Measurements from ENCODE around the gene RIPK4. TPM values are rescaled to one million over a fixed set of nuclear protein-coding genes. Genes with fewer than 3 reads are reported as not detected.

RIPK4 gene
- total RNA-seq, 1 experiment from 2014 or later = 67.4 TPM

DNA sequence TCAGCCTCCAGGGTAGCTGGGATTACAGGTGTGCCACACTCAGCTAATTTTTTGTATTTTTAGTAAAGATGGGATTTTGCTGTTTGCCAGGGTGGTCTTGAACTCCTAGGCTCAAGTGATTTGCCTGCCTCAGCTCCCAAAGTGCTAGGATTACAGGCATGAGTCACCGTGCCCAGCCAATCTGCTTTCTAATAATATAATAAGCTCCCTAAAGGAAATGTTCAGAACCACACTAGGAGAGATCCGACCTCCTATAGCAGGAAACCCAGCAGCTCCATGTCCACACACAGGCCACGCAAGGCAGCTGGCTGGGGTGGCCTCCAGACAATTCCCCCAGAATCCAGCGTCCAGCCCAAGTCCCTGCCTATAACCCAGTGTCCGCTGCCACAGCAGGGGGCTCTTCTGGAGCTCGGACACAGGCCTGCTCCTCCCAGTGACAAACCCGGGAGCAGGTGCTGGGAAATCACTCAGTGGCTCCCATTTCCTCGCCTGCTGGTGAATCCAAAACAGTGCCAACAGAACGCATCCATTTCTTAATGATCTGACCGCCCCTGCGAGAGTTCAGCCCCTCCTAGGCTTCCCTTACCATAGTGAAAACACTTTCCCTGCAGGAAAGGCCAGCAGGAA, 7.5 kb downstream of the RIPK4 start:
- peak; percentile 20 for ATAC-seq
- Histone ChIP-seq H3K4me1 (ENCODE audit: control insufficient read depth, insufficient read depth, low read length) (peaks cover 55% of the 10 kb centered on the region), H3K9me3 (ENCODE audit: control insufficient read depth, insufficient read depth, low read depth, low read length) (no peaks in the 10 kb centered on the region), H3K27me3 (ENCODE audit: control insufficient read depth, insufficient read depth, low read length) (no peaks in the 10 kb centered on the region), H3K36me3 (ENCODE audit: control insufficient read depth, insufficient read depth, low read length) (no peaks in the 10 kb centered on the region), H3K27ac (ENCODE audit: low read length) (peak overlapping the region; percentile 98), H3K4me3 (ENCODE audit: low read depth in 2 of 2, low read length in 2 of 2) (peak overlapping the region; percentile 72 to 91; a peak in 3 of 4 replicates)
- ChIA-PET POLR2A (interaction anchor here (1.4 kb wide), 1 partner anchor 147 kb away, joined by 3 read pairs; no protein-coding TSS in a partner anchor), CTCF (interaction anchor here (0.6 to 0.8 kb wide), 2 partner anchors 146 to 433 kb away, joined by 3 to 8 read pairs; no protein-coding TSS in a partner anchor)
- in situ Hi-C loops (cut with HindIII; ENCODE audit: low pct_unique_long_range_greater_than_20kb, low sequenced_read_pairs) = loop anchor here (25.0 kb wide), 1 partner anchor 147 kb away; no protein-coding TSS in a partner anchor
- BruUV-seq (replicated peaks) = no TSS peak
- TF ChIP-seq CTCF (IDR thresholded peaks at IDR 0.05) (no peak), SIN3A (IDR thresholded peaks at IDR 0.05; ENCODE audit: borderline replicate concordance, insufficient read depth, low read depth, low read length) (no peak), TCF7L2 (IDR thresholded peaks at IDR 0.05; ENCODE audit: low read depth, low read length) (no peak), POLR2AphosphoS5 (IDR thresholded peaks at IDR 0.05; ENCODE audit: low read depth, low read length) (no peak; the same call in 1 of the 2 replicates), REST (IDR thresholded peaks at IDR 0.05; ENCODE audit: insufficient read depth in 1 of 2, low read depth in 2 of 2, low read length in 1 of 2) (no peak)
- no peak for DNase-seq (ENCODE audit: low read depth, low spot score)
- intact Hi-C loops (cut with micrococcal nuclease; ENCODE audit: unreplicated experiment) = loop anchor here (5.0 kb wide), 1 partner anchor 147 kb away; no protein-coding TSS in a partner anchor

GRCh38 chr21:41758550-41758949, 8.3 kb downstream of the RIPK4 start:
- peak overlapping the region in 1 of 2 experiments; percentile 91; a peak in 2 of 4 replicates for H3K4me3 ChIP-seq (ENCODE audit: low read depth in 2 of 2, low read length in 2 of 2)
- H3K4me1 ChIP-seq (ENCODE audit: control insufficient read depth, insufficient read depth, low read length) = peaks cover 63% of the 10 kb centered on the region
- intact Hi-C loops (cut with micrococcal nuclease; ENCODE audit: unreplicated experiment) (loop anchor here (5.0 kb wide), 1 partner anchor 146 kb away; no protein-coding TSS in a partner anchor), in situ Hi-C loops (cut with HindIII; ENCODE audit: low pct_unique_long_range_greater_than_20kb, low sequenced_read_pairs) (loop anchor here (25.0 kb wide), 1 partner anchor 146 kb away; no protein-coding TSS in a partner anchor)
- ChIA-PET POLR2A (no interaction called here), CTCF (interaction anchor here (0.8 kb wide), 1 partner anchor 146 kb away, joined by 8 read pairs; no protein-coding TSS in a partner anchor)
- TF ChIP-seq POLR2AphosphoS5 (IDR thresholded peaks at IDR 0.05; ENCODE audit: low read depth, low read length) (peak; percentile 42; the same call in 1 of the 2 replicates), TCF7L2 (IDR thresholded peaks at IDR 0.05; ENCODE audit: low read depth, low read length) (peak; percentile 99), CTCF (IDR thresholded peaks at IDR 0.05) (no peak), SIN3A (IDR thresholded peaks at IDR 0.05; ENCODE audit: borderline replicate concordance, insufficient read depth, low read depth, low read length) (no peak)
- H3K9me3 ChIP-seq (ENCODE audit: control insufficient read depth, insufficient read depth, low read depth, low read length) = no peaks in the 10 kb centered on the region
- H3K27me3 ChIP-seq (ENCODE audit: control insufficient read depth, insufficient read depth, low read length) = no peaks in the 10 kb centered on the region
- no peaks in the 10 kb centered on the region for H3K36me3 ChIP-seq (ENCODE audit: control insufficient read depth, insufficient read depth, low read length)
- no TSS peak for BruUV-seq (replicated peaks)
- ATAC-seq (peak; percentile 55), DNase-seq (ENCODE audit: low read depth, low spot score) (peak; percentile 88)
- H3K27ac ChIP-seq (ENCODE audit: low read length) = peak overlapping the region; percentile 98

Measured in Panc1 (cell line).